HG03103 (cell line): Measurements from ENCODE around the gene EML1.

Source experiments
- ATAC-seq: cut with Tn5 transposase; IDR thresholded peaks from one replicate; pipeline ENCODE4 v1.9.1; 2021; ENCODE audit warnings: low read depth; ENCODE audit not compliant: unreplicated experiment

Gene EML1

GRCh38 chr14:99857551-99857950 lies 64.3 kb downstream of the EML1 start:
- ATAC-seq, result no peak

- ATAC-seq, result no peak
Observed at GRCh38 chr14:99860219-99860618, 67.0 kb downstream of the EML1 start.

GRCh38 chr14:99862136-99862535 lies 68.9 kb downstream of the EML1 start:
- no peak for ATAC-seq

GRCh38 chr14:99863059-99863458 lies 69.8 kb downstream of the EML1 start:
- no peak for ATAC-seq

- no peak for ATAC-seq
Observed at GRCh38 chr14:99865408-99865807, 72.2 kb downstream of the EML1 start.

GRCh38 chr14:99870617-99871016 lies 77.4 kb downstream of the EML1 start:
- ATAC-seq, result no peak

- no peak for ATAC-seq
Observed at GRCh38 chr14:99871771-99872170, 78.6 kb downstream of the EML1 start.

DNA sequence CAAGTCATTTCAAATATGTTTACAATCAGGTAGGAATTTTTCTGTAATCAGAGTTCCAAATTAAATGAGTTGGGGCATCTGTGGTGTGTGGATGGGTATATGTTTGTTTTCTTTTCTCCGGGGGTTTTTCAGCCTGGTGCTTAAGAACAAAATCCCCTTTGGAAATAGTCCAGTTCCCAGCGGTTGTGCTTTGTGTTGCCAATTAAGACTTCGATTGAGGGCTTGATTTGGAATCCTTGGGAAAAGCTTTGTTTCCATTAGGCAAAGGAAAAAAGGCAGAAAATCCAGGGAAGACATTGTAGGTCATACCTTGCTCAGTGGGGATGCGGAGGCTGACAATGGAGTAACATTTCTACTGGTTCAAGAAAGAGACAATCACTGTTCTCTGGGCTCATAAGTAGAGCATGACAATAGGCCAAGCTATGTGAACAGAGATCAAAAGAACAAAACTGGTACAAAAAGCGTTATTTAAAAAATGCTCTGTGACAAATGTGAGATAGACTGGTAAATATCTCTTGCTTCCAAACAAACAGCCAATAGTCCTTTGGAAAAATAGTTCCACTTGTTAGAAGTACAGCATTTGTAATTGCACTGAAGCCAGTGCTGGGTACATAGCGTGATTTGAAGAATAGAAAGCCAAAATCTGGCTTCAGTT lies 79.7 kb downstream of the EML1 start:
- no peak for ATAC-seq

DNA sequence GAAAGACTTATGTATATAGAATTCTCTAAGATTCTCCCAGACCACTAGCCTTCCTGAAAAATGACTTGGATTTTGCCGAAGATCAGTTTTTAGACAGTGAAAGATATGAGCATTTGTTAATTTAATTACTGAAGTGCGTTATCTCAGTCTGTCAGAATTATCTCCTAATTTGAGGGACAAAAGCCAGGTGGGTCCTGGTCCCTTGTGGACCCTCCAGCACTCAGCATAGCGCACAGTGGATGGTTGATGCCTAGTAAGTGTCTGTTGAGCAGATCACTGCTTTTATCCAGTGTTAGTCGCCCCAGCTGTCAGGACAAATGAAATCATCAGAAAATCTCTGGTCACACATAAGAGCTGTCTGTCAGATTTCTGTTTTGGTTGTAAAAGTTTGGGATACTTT lies 80.4 kb downstream of the EML1 start:
- no peak for ATAC-seq

- no peak for ATAC-seq
Observed at GRCh38 chr14:99874306-99874705, 81.1 kb downstream of the EML1 start.

DNA sequence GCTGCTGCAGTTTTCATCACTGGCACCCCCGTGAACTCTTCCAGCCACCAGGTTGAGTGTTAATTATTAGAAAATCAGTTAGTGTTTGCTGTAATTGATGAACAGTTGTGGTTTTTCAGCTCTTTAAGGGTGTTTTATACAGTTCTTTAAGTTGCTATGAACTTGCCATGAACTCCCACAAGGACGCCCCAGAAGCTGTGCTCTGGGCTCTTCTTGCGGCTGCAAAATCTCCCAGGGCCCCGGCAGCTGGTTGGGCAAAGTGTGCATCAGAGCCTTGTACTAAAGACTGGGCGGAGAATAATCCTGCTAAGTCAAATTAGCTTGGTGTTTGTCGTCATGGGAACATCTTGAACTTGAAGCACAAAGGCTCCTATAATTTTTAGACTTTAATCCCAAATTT lies 82.2 kb downstream of the EML1 start:
- ATAC-seq, result no peak

- ATAC-seq, result no peak
Observed at GRCh38 chr14:99875836-99876235, 82.6 kb downstream of the EML1 start.

GRCh38 chr14:99876406-99876805 lies 83.2 kb downstream of the EML1 start:
- no peak for ATAC-seq

- no peak for ATAC-seq
Observed at GRCh38 chr14:99878563-99878962, 85.3 kb downstream of the EML1 start.

GRCh38 chr14:99879401-99880295 lies 86.4 kb downstream of the EML1 start:
- ATAC-seq, result no peak

- no peak for ATAC-seq
Observed at GRCh38 chr14:99880651-99881420, 87.6 kb downstream of the EML1 start.

DNA sequence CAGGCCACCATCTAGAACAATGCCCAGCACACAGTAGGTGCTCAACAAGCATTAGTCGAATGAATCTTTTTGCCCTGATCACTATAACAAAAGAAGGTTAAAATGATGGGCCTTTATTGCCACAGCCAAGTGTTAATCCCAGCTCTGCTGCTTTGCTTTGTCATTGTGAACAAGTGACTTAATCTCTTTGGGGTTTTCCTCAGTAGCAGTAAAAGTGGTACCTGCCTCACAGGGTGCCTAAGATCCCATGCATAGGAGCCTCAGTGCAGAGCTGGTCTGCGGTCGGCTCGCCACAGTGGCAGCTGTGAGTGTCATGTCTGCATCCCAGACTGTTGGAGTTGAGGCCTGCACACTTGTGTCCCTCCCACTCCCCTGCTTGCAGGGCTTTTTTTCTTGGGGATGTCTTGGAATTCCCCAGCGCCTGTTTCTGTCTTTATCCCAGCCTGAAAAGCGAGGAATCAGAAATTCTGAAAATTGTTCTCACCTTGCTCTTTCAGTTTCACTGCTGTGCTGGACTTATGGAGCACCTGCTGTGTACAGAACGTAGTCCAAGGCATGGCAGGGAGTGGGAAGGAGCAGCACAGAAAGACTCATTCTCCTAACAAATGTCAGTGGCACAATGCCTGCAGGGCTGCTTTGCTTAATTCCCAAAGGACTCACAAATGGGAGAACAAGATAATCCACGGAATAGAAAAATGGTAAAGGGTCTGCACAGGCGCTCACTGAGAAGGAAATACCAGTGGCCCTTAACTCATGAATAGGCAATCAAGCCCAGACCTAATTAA lies 90.8 kb downstream of the EML1 start:
- ATAC-seq, result no peak

DNA sequence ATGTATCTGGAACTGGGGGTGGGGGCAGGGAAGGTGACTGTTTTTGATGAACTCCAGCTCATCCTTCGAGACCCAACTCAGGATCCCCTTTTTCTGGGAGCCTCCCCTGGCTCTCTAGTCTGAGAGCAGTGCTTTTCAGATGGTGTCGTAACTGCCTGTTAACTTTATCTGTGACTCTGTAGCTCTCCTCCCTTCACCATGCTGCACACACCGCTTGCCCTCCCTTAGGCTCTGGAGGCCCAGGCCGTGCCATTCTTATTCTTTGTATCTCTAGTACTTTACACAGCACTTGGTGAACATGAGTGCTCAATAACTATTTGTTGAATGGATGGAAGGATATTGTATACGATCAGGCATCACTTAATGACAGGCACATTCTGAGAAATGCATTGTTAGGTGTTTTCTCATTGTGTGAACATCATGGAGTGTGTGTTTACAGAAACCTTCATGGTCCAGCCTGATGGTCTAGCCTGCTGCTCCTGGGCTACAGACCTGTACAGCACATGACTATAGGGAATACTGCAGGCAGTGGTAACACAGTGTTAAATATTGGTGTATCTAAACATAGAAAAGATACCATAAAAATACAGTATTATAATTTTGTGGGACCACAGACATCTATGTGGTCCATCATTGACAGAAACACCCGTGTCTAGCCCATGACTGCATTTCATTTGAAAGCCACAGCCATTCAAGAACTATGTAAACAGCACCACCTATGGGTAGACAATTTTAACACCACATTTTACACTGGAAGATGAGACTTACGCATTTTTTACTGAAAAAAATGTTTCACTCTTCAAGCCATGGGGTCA lies 91.8 kb downstream of the EML1 start:
- ATAC-seq, result no peak

DNA sequence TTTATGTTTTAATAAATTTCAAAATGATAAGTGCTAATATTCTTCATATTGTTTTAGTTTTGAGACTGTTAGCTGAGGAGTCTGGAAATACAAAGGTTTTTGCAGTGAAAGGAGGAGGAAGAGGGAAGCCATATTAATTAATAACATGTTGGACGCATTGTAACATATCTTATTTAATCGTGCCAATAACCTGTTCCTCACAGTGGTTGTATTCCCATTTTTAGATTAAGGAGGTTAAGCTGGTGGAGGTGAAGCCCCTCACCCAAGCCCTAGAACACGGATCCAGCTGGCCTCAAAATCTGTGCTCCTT lies 92.4 kb downstream of the EML1 start:
- no peak for ATAC-seq

DNA sequence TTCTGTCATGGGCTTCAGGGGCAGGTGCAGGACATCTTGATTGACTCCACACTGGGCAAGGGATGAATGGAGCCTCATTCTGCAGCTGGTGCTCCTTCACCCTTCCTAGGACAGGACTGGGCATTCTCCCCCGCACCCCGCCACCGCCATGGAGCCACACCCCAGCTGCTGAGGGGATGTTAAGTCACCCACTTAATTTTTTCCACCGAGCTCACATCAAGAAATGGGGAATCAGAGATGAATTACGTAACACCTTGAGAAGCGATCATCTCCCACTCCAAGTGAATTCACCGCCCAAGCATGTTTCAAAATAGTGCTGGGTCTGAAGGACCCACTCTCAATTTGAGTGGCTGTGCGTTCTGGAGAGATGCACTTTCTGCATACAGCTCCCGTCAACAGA lies 94.2 kb downstream of the EML1 start:
- no peak for ATAC-seq
